Natural killer cell (primary cell): ENCODE measurements around the gene ERMP1. TPM values are rescaled to one million over a fixed set of nuclear protein-coding genes. Genes with fewer than 3 reads are reported as not detected.

Experiments used
- ATAC-seq, 3 donors: fragments of 150-1000 bp in 2 of 3; fragments of 200-7000 bp in 1 of 3; cut with Tn5 transposase; 1 replicate in 1 of 3; 2 replicates in 2 of 3; pipeline ENCODE4 v1.10.0; 2021; ENCODE audit warnings: mild to moderate bottlenecking in 2 of 3, moderate library complexity in 2 of 3
- DNase-seq, 2 donors: peaks; one replicate each; pipeline versions ENCODE4 v3.0.0 to v3.0.0-alpha.2; 2013 to 2021; ENCODE audit warnings: mixed read lengths in 1 of 2
- H3K27ac ChIP-seq: one replicate; pipeline ENCODE4 v1.5.1; 2013; ENCODE audit warnings: mild to moderate bottlenecking, low read length
- H3K27me3 ChIP-seq: one replicate; pipeline ENCODE4 v1.6.1; 2013; ENCODE audit warnings: low read length; ENCODE audit not compliant: control insufficient read depth, insufficient read depth
- H3K36me3 ChIP-seq: one replicate; pipeline ENCODE4 v1.6.1; 2013; ENCODE audit warnings: low read length; ENCODE audit not compliant: control insufficient read depth, insufficient read depth
- H3K4me1 ChIP-seq: one replicate; pipeline ENCODE4 v1.6.1; 2013; ENCODE audit warnings: low read length; ENCODE audit not compliant: control insufficient read depth, insufficient read depth
- H3K4me3 ChIP-seq: one replicate; pipeline ENCODE4 v1.5.1; 2013; ENCODE audit warnings: low read length
- H3K9me3 ChIP-seq: one replicate; pipeline ENCODE4 v1.6.1; 2013; ENCODE audit warnings: low read length; ENCODE audit not compliant: control insufficient read depth, insufficient read depth
- H3K27ac Mint-ChIP-seq, 2 donors: one replicate each; pipeline ENCODE4 v1.8.0; 2022; ENCODE audit warnings: mild to moderate bottlenecking in 2 of 2, mixed read lengths in 2 of 2, moderate library complexity in 1 of 2
- H3K27me3 Mint-ChIP-seq, 2 donors: one replicate each; pipeline ENCODE4 v1.8.0; 2022; ENCODE audit warnings: low read depth in 2 of 2, mixed read lengths in 2 of 2
- H3K36me3 Mint-ChIP-seq: one replicate; pipeline ENCODE4 v1.8.0; 2022; ENCODE audit warnings: mixed read lengths
- H3K4me1 Mint-ChIP-seq, 2 donors: one replicate each; pipeline ENCODE4 v1.8.0; 2022; ENCODE audit warnings: mixed read lengths in 2 of 2
- H3K4me3 Mint-ChIP-seq: one replicate; pipeline ENCODE4 v1.8.0; 2022; ENCODE audit warnings: mild to moderate bottlenecking, moderate library complexity, mixed read lengths
- H3K9me3 Mint-ChIP-seq, 2 donors: one replicate each; pipeline ENCODE4 v1.8.0; 2022; ENCODE audit warnings: mixed read lengths in 2 of 2
- CTCF ChIP-seq: fragments of 200-600 bp; IDR thresholded peaks from one replicate; pipeline ENCODE4 v1.8.0; 2022; ENCODE audit warnings: antibody characterized with exemption
- WGBS: methylation state at CpG from one replicate; pipeline ENCODE4 v1.1.7; 2013; ENCODE audit warnings: missing lambda C conversion rate; ENCODE audit not compliant: insufficient coverage; 5-methylcytosine and 5-hydroxymethylcytosine counted together
- intact Hi-C: fragments of 100-400 bp; cut with micrococcal nuclease; formaldehyde crosslinking; loops from one replicate; pipeline ENCODE4 v1.14.2; 2022
- total RNA-seq, 4 donors: library from RNA; stranded (reverse); fragments of 120-200 nt in 1 of 4; gene quantifications; one replicate each; pipeline versions ENCODE4 v1.2.3 to v1.2.4, GENCODE V29; 2013 to 2022

Gene ERMP1
- total RNA-seq, 3 donors from 2014 or later (not counting 1 experiment from before 2014, with no cell fraction given) = 24.7 to 52.0 (median 29.3) TPM

GRCh38 chr9:5864446-5864845 is 31.5 kb upstream of the ERMP1 start:
- peaks cover 4% of the 10 kb centered on the region for H3K36me3 ChIP-seq
- intact Hi-C loops = no loop called here
- Mint-ChIP-seq H3K4me3 (no peak overlapping the region), H3K27ac (no peak overlapping the region), H3K4me1 (no peaks in the 10 kb centered on the region), H3K36me3 (no peaks in the 10 kb centered on the region), H3K9me3 (no peaks in the 10 kb centered on the region), H3K27me3 (no peaks in the 10 kb centered on the region)
- ATAC-seq (no peak), DNase-seq (no peak)
- TF ChIP-seq CTCF = no peak
- H3K27me3 ChIP-seq = no peaks in the 10 kb centered on the region
- H3K4me3 ChIP-seq = no peak overlapping the region
- 93% methylated on average over 3 of the region's 4 CpGs for WGBS
- H3K4me1 ChIP-seq = peaks cover 4% of the 10 kb centered on the region
- H3K27ac ChIP-seq = no peak overlapping the region
- no peaks in the 10 kb centered on the region for H3K9me3 ChIP-seq

DNA sequence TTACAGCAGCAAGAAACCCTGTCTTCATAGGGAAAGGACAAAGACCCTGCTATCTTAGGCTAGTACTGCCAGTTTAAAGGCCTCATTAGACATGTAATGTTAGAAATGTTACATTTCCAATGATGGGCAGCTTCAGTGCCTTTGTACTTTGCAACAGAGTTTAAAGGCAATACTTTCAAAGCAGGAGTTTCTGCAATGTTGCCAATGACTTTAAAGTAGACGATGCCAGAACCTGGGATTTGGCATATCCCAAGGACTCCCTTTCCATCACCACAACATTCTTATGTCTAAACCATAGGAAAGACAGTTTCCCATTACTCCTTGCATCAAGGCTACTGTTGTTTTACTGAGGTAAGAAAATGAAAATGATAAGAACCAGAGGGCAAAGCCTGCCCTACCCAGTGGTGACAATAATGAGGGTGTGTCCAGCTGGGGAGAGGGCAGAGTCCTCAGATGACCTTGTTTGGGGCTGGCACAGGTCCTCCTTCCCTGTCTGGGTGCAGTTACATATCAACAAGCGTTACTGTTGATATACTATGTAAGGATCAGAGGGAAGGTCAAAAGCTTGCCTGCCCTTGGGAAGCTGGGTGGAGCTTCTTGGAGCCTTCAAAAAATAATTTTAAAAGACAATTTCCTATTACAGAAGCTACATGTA is 30.3 kb upstream of the ERMP1 start:
- 88% methylated on average over 1 of the region's 2 CpGs for WGBS
- no peaks in the 10 kb centered on the region for H3K27me3 Mint-ChIP-seq
- no peaks in the 10 kb centered on the region for H3K27me3 ChIP-seq
- H3K36me3 ChIP-seq = peaks cover 4% of the 10 kb centered on the region
- no peak overlapping the region for H3K27ac ChIP-seq
- no peak for TF ChIP-seq CTCF
- intact Hi-C loops = no loop called here
- ATAC-seq (no peak), DNase-seq (no peak)
- H3K4me3 Mint-ChIP-seq = no peak overlapping the region
- no peak overlapping the region for H3K27ac Mint-ChIP-seq
- H3K4me3 ChIP-seq = no peak overlapping the region
- peaks cover 4% of the 10 kb centered on the region for H3K4me1 ChIP-seq
- no peaks in the 10 kb centered on the region for H3K36me3 Mint-ChIP-seq
- peaks cover under 1% of the 10 kb centered on the region in 2 donors for H3K4me1 Mint-ChIP-seq
- H3K9me3 ChIP-seq = no peaks in the 10 kb centered on the region
- H3K9me3 Mint-ChIP-seq = no peaks in the 10 kb centered on the region

GRCh38 chr9:5858833-5859232 is 25.9 kb upstream of the ERMP1 start:
- ATAC-seq (no peak), DNase-seq (no peak)
- H3K27me3 Mint-ChIP-seq = no peaks in the 10 kb centered on the region
- H3K4me3 ChIP-seq = no peak overlapping the region
- H3K9me3 Mint-ChIP-seq = no peaks in the 10 kb centered on the region
- no peaks in the 10 kb centered on the region for H3K36me3 Mint-ChIP-seq
- TF ChIP-seq CTCF = no peak
- H3K27ac ChIP-seq = no peak overlapping the region
- H3K27me3 ChIP-seq = no peaks in the 10 kb centered on the region
- no peaks in the 10 kb centered on the region for H3K9me3 ChIP-seq
- WGBS = 55% methylated on average over 3 of the region's 3 CpGs
- intact Hi-C loops = no loop called here
- peaks cover 10% of the 10 kb centered on the region for H3K4me1 ChIP-seq
- no peak overlapping the region for H3K4me3 Mint-ChIP-seq
- H3K36me3 ChIP-seq = no peaks in the 10 kb centered on the region
- H3K27ac Mint-ChIP-seq = no peak overlapping the region
- H3K4me1 Mint-ChIP-seq = peaks cover 11 to 16% of the 10 kb centered on the region in 2 donors

GRCh38 chr9:5857928-5858327 is 25.0 kb upstream of the ERMP1 start:
- Histone ChIP-seq H3K36me3 (no peaks in the 10 kb centered on the region), H3K27ac (no peak overlapping the region), H3K27me3 (no peaks in the 10 kb centered on the region), H3K9me3 (no peaks in the 10 kb centered on the region), H3K4me1 (peaks cover 13% of the 10 kb centered on the region), H3K4me3 (no peak overlapping the region)
- Mint-ChIP-seq H3K4me1 (peaks cover 20 to 25% of the 10 kb centered on the region in 2 donors), H3K27ac (peak overlapping the region in 1 of 2 donors; percentile 30), H3K27me3 (no peaks in the 10 kb centered on the region), H3K36me3 (no peaks in the 10 kb centered on the region), H3K4me3 (no peak overlapping the region), H3K9me3 (no peaks in the 10 kb centered on the region)
- DNase-seq (no peak), ATAC-seq (no peak)
- intact Hi-C loops = no loop called here
- TF ChIP-seq CTCF = no peak
